H1 (cell line): ENCODE results near the gene LEMD1. TPM values are rescaled to one million over a fixed set of nuclear protein-coding genes. Genes with fewer than 3 reads are reported as not detected.

Experiments used
- CTCF ChIA-PET: fragments of 300-600 bp; sonication (Branson Sonifier 250); formaldehyde crosslinking; loops from one replicate; lab custom pipeline; 2021; ENCODE audit not compliant: partially characterized antibody; lab: Charles Lee
- POLR2A ChIA-PET: fragments of 300-600 bp; sonication (Branson Sonifier 250); formaldehyde crosslinking; loops from one replicate; lab custom pipeline; 2021; ENCODE audit warnings: inconsistent platforms; ENCODE audit not compliant: partially characterized antibody; lab: Charles Lee
- DNase-seq, 2 experiments: peaks; one replicate each; pipeline versions ENCODE4 v3.0.0 to v3.0.0-alpha.2; 2010 to 2022; ENCODE audit warnings: low spot score in 2 of 2, low read depth in 1 of 2, mixed read lengths in 1 of 2
- FAIRE-seq: peaks from 2 replicates; lab custom pipeline; 2011; peaks lifted over from hg19 to GRCh38; lab: Jason Lieb, UNC
- H2AFZ ChIP-seq: 2 replicates; pipeline ENCODE4 v1.8.1; 2012; ENCODE audit warnings: low read length, inconsistent platforms
- H2AK5ac ChIP-seq: 2 replicates; pipeline ENCODE4 v1.6.1; 2013; ENCODE audit warnings: low read depth, low read length
- H2BK120ac ChIP-seq: replicated peaks from 2 replicates; pipeline ENCODE3; 2013; ENCODE audit warnings: low read depth, low read length, inconsistent platforms
- H2BK12ac ChIP-seq: 2 replicates; pipeline ENCODE4 v1.6.1; 2013; ENCODE audit warnings: low read depth, low read length
- H2BK15ac ChIP-seq: 2 replicates; pipeline ENCODE4 v1.6.1; 2013; ENCODE audit warnings: low read length
- H2BK20ac ChIP-seq: 2 replicates; pipeline ENCODE4 v1.6.1; 2013; ENCODE audit warnings: low read length
- H2BK5ac ChIP-seq: 2 replicates; pipeline ENCODE4 v1.6.1; 2013; ENCODE audit warnings: low read depth, low read length
- H3K14ac ChIP-seq: 2 replicates; pipeline ENCODE4 v1.6.1; 2013; ENCODE audit warnings: inconsistent platforms; ENCODE audit not compliant: insufficient read length
- H3K18ac ChIP-seq: 2 replicates; pipeline ENCODE4 v1.6.1; 2013; ENCODE audit warnings: low read length; ENCODE audit errors: extremely low read depth
- H3K23ac ChIP-seq: 2 replicates; pipeline ENCODE4 v1.6.1; 2013; ENCODE audit warnings: inconsistent platforms; ENCODE audit not compliant: insufficient read length
- H3K23me2 ChIP-seq: 2 replicates; pipeline ENCODE4 v1.6.1; 2013; ENCODE audit warnings: low read depth, low read length
- H3K27ac ChIP-seq: 2 replicates; pipeline ENCODE4 v1.6.1; 2011; ENCODE audit warnings: low read depth, low read length, inconsistent platforms
- H3K27me3 ChIP-seq, 4 experiments: replicated peaks in 1 of 4; 1 replicate in 1 of 4; 2 replicates in 3 of 4; pipeline versions ENCODE4 v1.6.1 to v1.8.1; 2011 to 2013; ENCODE audit warnings: low read length in 3 of 4, mild to moderate bottlenecking in 3 of 4, inconsistent platforms in 2 of 4, mixed read lengths in 2 of 4, moderate library complexity in 1 of 4; ENCODE audit not compliant: control insufficient read depth in 3 of 4, insufficient read depth in 3 of 4; ENCODE audit errors: extremely low read depth in 1 of 4
- H3K36me3 ChIP-seq, 4 experiments: 2 replicates each; pipeline versions ENCODE4 v1.6.1 to v1.8.1; 2011 to 2013; ENCODE audit warnings: mild to moderate bottlenecking in 4 of 4, low read length in 3 of 4, moderate library complexity in 2 of 4, control low read depth in 1 of 4, inconsistent platforms in 1 of 4; ENCODE audit not compliant: insufficient read depth in 4 of 4, control insufficient read depth in 2 of 4
- H3K4ac ChIP-seq: replicated peaks from 2 replicates; pipeline ENCODE3; 2013; ENCODE audit warnings: low read length, low read depth, mixed read lengths, inconsistent platforms; ENCODE audit not compliant: insufficient read length
- H3K4me1 ChIP-seq, 4 experiments: replicated peaks in 1 of 4; 1 replicate in 1 of 4; 2 replicates in 3 of 4; pipeline versions ENCODE4 v1.6.1 to v1.8.1; 2011 to 2013; ENCODE audit warnings: low read length in 3 of 4, inconsistent platforms in 2 of 4, mixed read lengths in 1 of 4; ENCODE audit not compliant: insufficient read depth in 4 of 4, control insufficient read depth in 3 of 4
- H3K4me2 ChIP-seq, 2 experiments: 2 replicates each; pipeline versions ENCODE4 v1.6.1 to v1.8.1; 2011 to 2013; ENCODE audit warnings: low read depth in 2 of 2, low read length in 2 of 2, control low read depth in 1 of 2, inconsistent platforms in 1 of 2, mild to moderate bottlenecking in 1 of 2; ENCODE audit not compliant: insufficient read depth in 1 of 2
- H3K4me3 ChIP-seq, 4 experiments: fragments of 200-600, 300-600 bp in 1 of 4; sonication (generic), shearing (Covaris generic), sonication (Bioruptor Twin) in 1 of 4; 2 replicates each; pipeline versions ENCODE4 v1.5.1 to v1.8.1; 2011 to 2016; ENCODE audit warnings: low read length in 4 of 4, low read depth in 3 of 4, control low read depth in 2 of 4, inconsistent platforms in 2 of 4, mild to moderate bottlenecking in 2 of 4, mixed read lengths in 1 of 4, moderate library complexity in 1 of 4; ENCODE audit not compliant: insufficient read depth in 2 of 4; ENCODE audit errors: extremely low read depth in 1 of 4
- H3K56ac ChIP-seq: replicated peaks from 2 replicates; pipeline ENCODE3; 2013; ENCODE audit warnings: low read depth, mild to moderate bottlenecking, mixed read lengths, low read length, inconsistent platforms; ENCODE audit not compliant: insufficient read length
- H3K79me1 ChIP-seq: 2 replicates; pipeline ENCODE4 v1.6.1; 2013; ENCODE audit warnings: low read depth, low read length, control low read depth
- H3K79me2 ChIP-seq, 2 experiments: 2 replicates each; pipeline versions ENCODE4 v1.6.1 to v1.8.1; 2012 to 2013; ENCODE audit warnings: low read length in 2 of 2, mild to moderate bottlenecking in 2 of 2, inconsistent platforms in 1 of 2; ENCODE audit not compliant: insufficient read depth in 2 of 2, control insufficient read depth in 1 of 2
- H3K9ac ChIP-seq, 4 experiments: replicated peaks in 1 of 4; 1 replicate in 1 of 4; 2 replicates in 3 of 4; pipeline versions ENCODE4 v1.6.1 to v1.8.1; 2011 to 2013; ENCODE audit warnings: low read depth in 3 of 4, low read length in 3 of 4, control low read depth in 2 of 4, mild to moderate bottlenecking in 2 of 4, moderate library complexity in 2 of 4, inconsistent platforms in 1 of 4; ENCODE audit errors: extremely low read depth in 1 of 4
- H3K9me3 ChIP-seq, 2 experiments: 2 replicates each; pipeline versions ENCODE4 v1.6.1 to v1.8.1; 2012 to 2013; ENCODE audit warnings: mild to moderate bottlenecking in 2 of 2, moderate library complexity in 2 of 2, control low read depth in 1 of 2, inconsistent platforms in 1 of 2, low read depth in 1 of 2, low read length in 1 of 2, mixed read lengths in 1 of 2; ENCODE audit not compliant: insufficient read depth in 2 of 2
- H4K20me1 ChIP-seq, 2 experiments: replicated peaks in 1 of 2; 2 replicates each; pipeline versions ENCODE3 to v1.8.1; 2011 to 2013; ENCODE audit warnings: inconsistent platforms in 2 of 2, low read length in 2 of 2, mild to moderate bottlenecking in 1 of 2; ENCODE audit not compliant: insufficient read depth in 2 of 2, control insufficient read depth in 1 of 2
- H4K5ac ChIP-seq: 2 replicates; pipeline ENCODE4 v1.6.1; 2013; ENCODE audit warnings: low read length, low read depth, mixed read lengths, inconsistent platforms; ENCODE audit not compliant: insufficient read length
- H4K8ac ChIP-seq: 2 replicates; pipeline ENCODE4 v1.8.0; 2013; ENCODE audit warnings: mild to moderate bottlenecking, moderate library complexity, low read length, inconsistent platforms; ENCODE audit not compliant: insufficient read depth; ENCODE audit errors: extremely low read depth
- H4K91ac ChIP-seq: replicated peaks from 2 replicates; pipeline ENCODE3; 2013; ENCODE audit warnings: low read length, mixed read lengths, inconsistent platforms; ENCODE audit not compliant: insufficient read length
- E2F6 ChIP-seq: IDR thresholded peaks from 2 replicates; pipeline ENCODE4 v1.6.1; 2012; ENCODE audit warnings: inconsistent platforms
- EGR1 ChIP-seq: IDR thresholded peaks from 2 replicates; pipeline ENCODE4 v1.6.1; 2011; ENCODE audit warnings: low read depth, low read length, borderline replicate concordance
- MAX ChIP-seq: IDR thresholded peaks from 2 replicates; pipeline ENCODE4 v1.6.1; 2012; ENCODE audit warnings: inconsistent platforms
- SP1 ChIP-seq: IDR thresholded peaks from 2 replicates; pipeline ENCODE4 v1.6.1; 2011; ENCODE audit warnings: low read depth, low read length
- WGBS, 2 experiments: shearing (Covaris generic) in 1 of 2; methylation state at CpG; one replicate each; pipeline versions ENCODE4 v1.1.6 to v1.1.7; 2013 to 2015; ENCODE audit warnings: low lambda C conversion rate in 2 of 2, mixed read lengths in 2 of 2, inconsistent platforms in 1 of 2, low coverage in 1 of 2, missing lambda C conversion rate in 1 of 2; ENCODE audit not compliant: insufficient replicate concordance in 2 of 2, insufficient coverage in 1 of 2, insufficient read length in 1 of 2; ENCODE audit errors: extremely low coverage in 1 of 2, missing lambda C conversion rate in 1 of 2; 5-methylcytosine and 5-hydroxymethylcytosine counted together
- polyA plus RNA-seq, 7 experiments: library from polyadenylated mRNA; depleted of rRNA in 3 of 7; stranded (reverse) in 5 of 7; unstranded in 2 of 7; fragments of >200 nt in 5 of 7; fragments of 200-250 nt in 2 of 7; gene quantifications; 1 replicate in 5 of 7; 2 replicates in 1 of 7; 4 replicates in 1 of 7; pipeline versions ENCODE4 v1.2.1 to v1.2.3, GENCODE V29; 2011 to 2013; ENCODE audit warnings: missing spikeins in 2 of 7, mixed read lengths in 2 of 7
- total RNA-seq: library from RNA; stranded (reverse); fragmentation: NEBNext Ultra II Directional; extraction: Animal tissue kit (Norgen Biotek cat#: 25700); gene quantifications from 2 replicates; pipeline ENCODE4 v1.2.1, GENCODE V29; 2021

The LEMD1 gene
- total and polyA plus RNA-seq, 2 of the 8 experiments (the other 6 are each of a cell fraction or from before 2014, with no cell fraction given) = 10.0 to 10.5 TPM

GRCh38 chr1:205446828-205447227 lies 25.0 kb upstream of the LEMD1 start:
- DNase-seq (no peak), FAIRE-seq (no peak)
- Histone ChIP-seq H4K91ac (peak overlapping the region; percentile 66), H2BK120ac (peak overlapping the region; percentile 10), H3K9ac (no peak overlapping the region; a peak in 1 of 7 replicates), H3K79me2 (no peaks in the 10 kb centered on the region), H3K56ac (no peak overlapping the region), H3K9me3 (no peaks in the 10 kb centered on the region), H3K36me3 (peaks cover 0 to 3% (median 0%) of the 10 kb centered on the region in 4 experiments; a peak in 2 of 8 replicates), H4K5ac (peak overlapping the region; percentile 27), H2AFZ (no peak overlapping the region), H4K20me1 (peaks cover 4 to 8% of the 10 kb centered on the region in 2 experiments), H3K18ac (peak overlapping the region; percentile 92), H3K23ac (no peak overlapping the region), H3K4ac (peak overlapping the region; percentile 37), H3K4me2 (peak overlapping the region; percentile 74 to 80), H3K79me1 (peaks cover 2% of the 10 kb centered on the region; the same call in 1 of the 2 replicates), H2BK5ac (peak overlapping the region; percentile 99; the same call in 1 of the 2 replicates), H3K14ac (peak overlapping the region; percentile 19), H2BK12ac (peak overlapping the region; percentile 34; the same call in 1 of the 2 replicates), H2BK15ac (peak overlapping the region; percentile 46; the same call in 1 of the 2 replicates), H2AK5ac (peak overlapping the region; percentile 92; the same call in 1 of the 2 replicates), H2BK20ac (peak overlapping the region; percentile 72; the same call in 1 of the 2 replicates), H3K27ac (no peak overlapping the region), H3K4me3 (peak overlapping the region in 1 of 4 experiments; percentile 52; a peak in 1 of 8 replicates), H3K23me2 (peaks cover 7% of the 10 kb centered on the region; the same call in 1 of the 2 replicates), H3K4me1 (peaks cover 50 to 86% (median 71%) of the 10 kb centered on the region in 4 experiments), H3K27me3 (peaks cover 0 to 5% (median 1%) of the 10 kb centered on the region in 4 experiments; a peak in 2 of 7 replicates), H4K8ac (0 out of 2 replicates have a peak overlapping the region, but pooled peaks have one; percentile 57)
- WGBS, 2 experiments = 43% methylated on average over 9 of the region's 9 CpGs; no CpG with 5 or more reads in 1 of the 2 experiments
- ChIA-PET CTCF (interaction anchor here (0.9 to 30.2 kb wide), 6 partner anchors 7 to 234 kb away, joined by 3 to 767 read pairs (median 110); partner anchors contain the start of genes BLACAT1 and LEMD1), POLR2A (interaction anchor here (1.1 to 13.3 kb wide), 8 partner anchors 8 to 146 kb away, joined by 3 to 220 read pairs (median 8); partner anchors contain the start of genes BLACAT1 and CDK18)
- 0 out of 2 replicates have a peak, but pooled peaks have one; percentile 30 for TF ChIP-seq E2F6
- peak; percentile 80 for TF ChIP-seq SP1
- TF ChIP-seq EGR1 = no peak
- peak; percentile 67; the same call in 1 of the 2 replicates for TF ChIP-seq MAX
